ENCODE results near the gene MLLT1.

The MLLT1 gene

DNA sequence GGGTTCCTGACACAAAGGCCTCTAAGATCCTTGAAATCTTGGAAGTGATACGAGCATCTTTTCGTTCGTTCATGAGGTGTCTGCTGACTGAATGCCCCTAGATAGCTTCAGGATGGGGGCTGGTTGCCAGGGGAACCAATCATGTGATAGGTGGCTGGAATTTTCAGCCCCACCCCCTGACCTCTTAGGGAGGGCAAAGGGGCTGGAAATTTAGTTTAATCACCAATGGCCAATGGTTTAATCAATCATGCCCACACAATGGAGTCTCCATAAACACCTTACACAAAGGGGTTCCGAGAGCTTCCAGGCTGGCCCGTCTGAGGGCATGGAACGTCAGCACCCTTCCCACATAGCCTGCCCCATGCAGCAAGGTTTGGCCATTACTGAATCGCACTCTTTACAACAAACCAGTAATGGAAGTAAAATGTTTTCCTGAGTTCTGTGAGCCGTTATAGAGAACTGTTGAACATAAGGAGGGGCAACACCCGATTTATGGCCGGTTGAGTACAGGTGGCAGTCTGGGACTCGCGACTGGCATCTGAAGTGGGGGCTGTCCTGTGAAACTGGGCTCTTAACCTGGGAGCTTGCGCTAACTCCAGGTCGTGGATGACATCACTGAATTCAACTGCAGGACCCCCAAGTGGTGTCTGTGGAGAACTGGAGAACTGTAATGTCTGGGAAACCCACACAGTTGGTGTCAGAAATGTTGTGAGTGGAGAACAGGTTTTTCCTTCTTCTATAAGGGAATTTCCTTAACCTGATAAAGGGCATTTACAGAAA, 25.6 kb downstream of the MLLT1 start:
- Histone ChIP-seq H3K4me1 (ENCODE audit: insufficient read depth, poor library complexity, severe bottlenecking) (no peaks in the 10 kb centered on the region), H3K4me3 (ENCODE audit: severe bottlenecking) (no peak overlapping the region), H3K36me3 (ENCODE audit: low read depth) (peaks cover 10% of the 10 kb centered on the region), H3K9me3 (ENCODE audit: severe bottlenecking) (no peaks in the 10 kb centered on the region), H3K27me3 (ENCODE audit: insufficient read depth, poor library complexity, severe bottlenecking) (no peaks in the 10 kb centered on the region), H3K27ac (ENCODE audit: poor library complexity, severe bottlenecking) (no peak overlapping the region)
- ATAC-seq (ENCODE audit: low read depth): no peak
- TF ChIP-seq, protein P1, sequence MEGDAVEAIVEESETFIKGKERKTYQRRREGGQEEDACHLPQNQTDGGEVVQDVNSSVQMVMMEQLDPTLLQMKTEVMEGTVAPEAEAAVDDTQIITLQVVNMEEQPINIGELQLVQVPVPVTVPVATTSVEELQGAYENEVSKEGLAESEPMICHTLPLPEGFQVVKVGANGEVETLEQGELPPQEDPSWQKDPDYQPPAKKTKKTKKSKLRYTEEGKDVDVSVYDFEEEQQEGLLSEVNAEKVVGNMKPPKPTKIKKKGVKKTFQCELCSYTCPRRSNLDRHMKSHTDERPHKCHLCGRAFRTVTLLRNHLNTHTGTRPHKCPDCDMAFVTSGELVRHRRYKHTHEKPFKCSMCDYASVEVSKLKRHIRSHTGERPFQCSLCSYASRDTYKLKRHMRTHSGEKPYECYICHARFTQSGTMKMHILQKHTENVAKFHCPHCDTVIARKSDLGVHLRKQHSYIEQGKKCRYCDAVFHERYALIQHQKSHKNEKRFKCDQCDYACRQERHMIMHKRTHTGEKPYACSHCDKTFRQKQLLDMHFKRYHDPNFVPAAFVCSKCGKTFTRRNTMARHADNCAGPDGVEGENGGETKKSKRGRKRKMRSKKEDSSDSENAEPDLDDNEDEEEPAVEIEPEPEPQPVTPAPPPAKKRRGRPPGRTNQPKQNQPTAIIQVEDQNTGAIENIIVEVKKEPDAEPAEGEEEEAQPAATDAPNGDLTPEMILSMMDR (IDR thresholded peaks at IDR 0.05; ENCODE audit: poor library complexity, severe bottlenecking): no peak
- DNase-seq (ENCODE audit: low spot score): no peak

DNA sequence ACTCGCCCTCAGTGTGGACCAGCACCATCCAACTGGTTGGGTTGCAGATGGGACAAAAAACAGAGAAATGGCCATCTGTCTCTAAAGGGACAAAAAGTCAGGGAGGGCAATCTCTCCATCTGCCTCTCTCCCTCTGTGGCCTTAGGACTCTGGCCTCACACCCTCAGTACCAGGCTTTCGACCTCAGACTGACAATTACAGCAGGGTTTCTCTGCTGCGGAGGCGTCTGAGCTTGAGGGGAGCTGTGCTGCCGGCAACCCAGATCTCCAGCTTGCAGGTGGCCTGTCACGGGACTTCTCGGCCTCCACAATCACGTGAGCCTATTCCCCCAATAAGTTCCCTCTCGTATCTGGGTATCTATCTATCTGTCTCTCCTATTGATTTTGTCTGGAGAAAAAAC, 27.7 kb downstream of the MLLT1 start:
- DNase-seq (ENCODE audit: low spot score): no peak
- no peaks in the 10 kb centered on the region for H3K4me1 ChIP-seq (ENCODE audit: insufficient read depth, poor library complexity, severe bottlenecking)
- H3K4me3 ChIP-seq (ENCODE audit: severe bottlenecking): no peak overlapping the region
- H3K9me3 ChIP-seq (ENCODE audit: severe bottlenecking): no peaks in the 10 kb centered on the region
- ATAC-seq (ENCODE audit: low read depth): no peak
- H3K36me3 ChIP-seq (ENCODE audit: low read depth): peaks cover 16% of the 10 kb centered on the region
- H3K27me3 ChIP-seq (ENCODE audit: insufficient read depth, poor library complexity, severe bottlenecking): no peaks in the 10 kb centered on the region
- TF ChIP-seq, protein P1 (IDR thresholded peaks at IDR 0.05; ENCODE audit: poor library complexity, severe bottlenecking): no peak
- H3K27ac ChIP-seq (ENCODE audit: poor library complexity, severe bottlenecking): no peak overlapping the region

DNA sequence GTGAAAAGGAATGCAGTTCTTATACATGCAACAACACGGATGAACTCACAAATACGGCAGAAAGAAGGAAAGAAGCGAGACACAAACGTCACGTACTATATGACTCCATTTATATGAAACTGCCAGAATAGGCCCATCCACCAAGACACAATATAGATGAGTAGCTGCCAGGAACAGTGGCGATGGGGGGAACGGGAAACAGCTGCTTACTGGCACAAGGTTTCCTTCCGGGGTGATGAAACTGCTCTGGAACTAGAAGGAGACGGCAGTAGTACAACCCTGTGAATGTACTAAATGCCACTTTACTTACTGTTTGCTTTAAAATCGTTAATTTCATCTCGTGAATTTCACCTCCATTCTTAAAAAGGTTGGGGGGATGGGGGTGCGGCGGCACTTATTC, 28.9 kb downstream of the MLLT1 start:
- Histone ChIP-seq H3K27me3 (ENCODE audit: insufficient read depth, poor library complexity, severe bottlenecking) (no peaks in the 10 kb centered on the region), H3K4me3 (ENCODE audit: severe bottlenecking) (no peak overlapping the region), H3K36me3 (ENCODE audit: low read depth) (peaks cover 16% of the 10 kb centered on the region), H3K4me1 (ENCODE audit: insufficient read depth, poor library complexity, severe bottlenecking) (no peaks in the 10 kb centered on the region), H3K27ac (ENCODE audit: poor library complexity, severe bottlenecking) (no peak overlapping the region), H3K9me3 (ENCODE audit: severe bottlenecking) (no peaks in the 10 kb centered on the region)
- DNase-seq (ENCODE audit: low spot score) (no peak), ATAC-seq (ENCODE audit: low read depth) (no peak)
- TF ChIP-seq, protein P1 (IDR thresholded peaks at IDR 0.05; ENCODE audit: poor library complexity, severe bottlenecking): no peak

DNA sequence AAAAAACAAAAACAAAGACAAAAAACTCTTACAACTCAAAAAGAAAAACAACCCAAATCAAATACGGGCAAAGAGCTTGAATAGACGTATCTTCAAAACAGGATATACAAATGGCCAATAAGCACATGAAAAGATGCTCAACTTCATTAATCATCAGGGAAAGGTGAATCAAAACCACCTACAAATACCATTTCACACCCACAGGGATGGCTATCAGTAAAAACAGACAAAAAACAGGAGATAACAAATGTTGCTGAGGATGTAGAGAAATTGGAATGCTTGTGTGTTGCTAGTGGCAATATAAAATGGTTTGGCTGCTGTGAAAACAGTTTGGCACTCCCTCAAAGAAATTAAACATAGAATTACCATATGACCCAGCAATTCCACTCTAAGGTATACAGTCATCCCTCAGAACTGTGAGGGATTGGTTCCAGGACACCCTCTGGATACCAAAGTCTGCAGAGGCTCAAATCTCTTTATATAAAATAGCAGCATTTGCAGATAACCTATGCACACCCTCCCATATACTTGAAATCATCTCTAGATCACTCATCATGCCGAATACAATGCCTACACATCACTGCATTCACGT, 29.7 kb downstream of the MLLT1 start:
- no peak for DNase-seq (ENCODE audit: low spot score)
- TF ChIP-seq, protein P1 (IDR thresholded peaks at IDR 0.05; ENCODE audit: poor library complexity, severe bottlenecking): no peak
- Histone ChIP-seq H3K4me3 (ENCODE audit: severe bottlenecking) (no peak overlapping the region), H3K27ac (ENCODE audit: poor library complexity, severe bottlenecking) (no peak overlapping the region), H3K9me3 (ENCODE audit: severe bottlenecking) (no peaks in the 10 kb centered on the region), H3K36me3 (ENCODE audit: low read depth) (peaks cover 16% of the 10 kb centered on the region), H3K4me1 (ENCODE audit: insufficient read depth, poor library complexity, severe bottlenecking) (no peaks in the 10 kb centered on the region), H3K27me3 (ENCODE audit: insufficient read depth, poor library complexity, severe bottlenecking) (no peaks in the 10 kb centered on the region)
- no peak for ATAC-seq (ENCODE audit: low read depth)

DNA sequence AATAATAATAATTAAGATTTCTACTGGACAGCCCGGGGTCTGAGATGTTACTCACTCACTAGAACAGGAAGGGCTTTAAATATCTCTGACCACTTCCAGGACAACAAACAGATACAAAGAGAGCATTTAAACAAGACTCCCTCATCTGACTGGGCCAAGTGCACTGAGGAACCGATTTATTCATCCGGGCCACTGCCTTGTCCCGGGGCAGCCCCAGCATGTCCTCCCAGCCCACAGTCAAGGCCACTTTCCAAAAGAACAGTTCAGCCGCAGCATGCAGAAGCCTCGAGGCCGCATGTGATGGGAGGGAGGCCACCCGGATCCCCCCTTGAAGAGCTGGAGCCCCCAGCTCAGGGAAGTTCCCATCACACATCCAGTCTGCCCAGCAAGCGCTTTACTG, 30.5 kb downstream of the MLLT1 start:
- Histone ChIP-seq H3K4me3 (ENCODE audit: severe bottlenecking) (no peak overlapping the region), H3K27me3 (ENCODE audit: insufficient read depth, poor library complexity, severe bottlenecking) (no peaks in the 10 kb centered on the region), H3K9me3 (ENCODE audit: severe bottlenecking) (no peaks in the 10 kb centered on the region), H3K4me1 (ENCODE audit: insufficient read depth, poor library complexity, severe bottlenecking) (peaks cover 4% of the 10 kb centered on the region), H3K36me3 (ENCODE audit: low read depth) (peaks cover 16% of the 10 kb centered on the region), H3K27ac (ENCODE audit: poor library complexity, severe bottlenecking) (no peak overlapping the region)
- TF ChIP-seq, protein P1 (IDR thresholded peaks at IDR 0.05; ENCODE audit: poor library complexity, severe bottlenecking): no peak
- ATAC-seq (ENCODE audit: low read depth): no peak
- DNase-seq (ENCODE audit: low spot score): no peak
